ENCODE data around the gene PCDHGB1.
"Not testable (repeated sequence)": the region's sequence is repeated elsewhere in the genome, so short reads cannot be mapped to it uniquely, and the experiment has no call there.

GRCh38 chr5:141316963-141317362 is 32.9 kb upstream of the PCDHGB1 start:
- TF ChIP-seq CTCF (conservative IDR thresholded peaks at IDR 0.05; ENCODE audit: low read length); EZH2phosphoT487 (IDR thresholded peaks at IDR 0.05; ENCODE audit: borderline replicate concordance, low read depth, low read length): not testable (repeated sequence)

Measured in OCI-LY7 (cell line).